HEK293 (cell line): ENCODE results near the gene CD300LF.

Experiments used
- CTCF ChIA-PET: fragments of 350-600 bp; formaldehyde crosslinking; extraction: SDS; loops from one replicate; lab custom pipeline; 2021; ENCODE audit warnings: antibody characterized with exemption; lab: Yijun Ruan, JAX
- POLR2A ChIA-PET: fragments of 300-600 bp; formaldehyde crosslinking; extraction: SDS; loops from one replicate; lab custom pipeline; 2020; ENCODE audit warnings: antibody characterized with exemption, inconsistent platforms; lab: Yijun Ruan, JAX
- H3K27ac ChIP-seq: fragments of 200-500 bp; sonication (Bioruptor generic); 2 replicates; pipeline ENCODE4 v1.5.1; 2014; ENCODE audit warnings: low read depth, low read length, control low read depth, inconsistent platforms; ENCODE audit errors: extremely low read depth
- H3K36me3 ChIP-seq, 2 experiments: fragments of 200-500 bp in 1 of 2; sonication (Bioruptor generic) in 1 of 2; 1 replicate in 1 of 2; 2 replicates in 1 of 2; pipeline ENCODE4 v1.5.1; 2014 to 2017; ENCODE audit warnings: inconsistent platforms in 2 of 2, low read length in 2 of 2; ENCODE audit not compliant: control insufficient read depth in 2 of 2, insufficient read depth in 1 of 2
- H3K4me1 ChIP-seq: fragments of 200-500 bp; sonication (Bioruptor generic); 2 replicates; pipeline ENCODE4 v1.5.1; 2014; ENCODE audit warnings: mild to moderate bottlenecking, low read length, inconsistent platforms; ENCODE audit not compliant: control insufficient read depth, insufficient read depth
- H3K4me3 ChIP-seq: 2 replicates; pipeline ENCODE4 v1.5.1; 2011; ENCODE audit warnings: low read depth, mild to moderate bottlenecking, control low read depth, low read length, moderate library complexity
- H3K9me3 ChIP-seq: fragments of 200-500 bp; sonication (Bioruptor generic); 2 replicates; pipeline ENCODE4 v1.5.1; 2014; ENCODE audit warnings: low read depth, low read length, inconsistent platforms; ENCODE audit not compliant: control insufficient read depth, insufficient read depth
- GLIS1 ChIP-seq: fragments of 450-650 bp; formaldehyde crosslinking; IDR thresholded peaks from 2 replicates; pipeline ENCODE4 v1.5.1; 2016; ENCODE audit warnings: missing biosample characterization, missing genetic modification characterization
- HOXD13 ChIP-seq: sonication (generic); formaldehyde crosslinking; IDR thresholded peaks from 2 replicates; pipeline ENCODE4 v1.8.0; 2022; ENCODE audit warnings: missing genetic modification reagents, borderline replicate concordance
- IKZF3 ChIP-seq: fragments of 450-650 bp; IDR thresholded peaks from 2 replicates; pipeline ENCODE4 v1.5.0; 2018; ENCODE audit warnings: missing biosample characterization, mild to moderate bottlenecking, missing genetic modification characterization, moderate library complexity
- INSM2 ChIP-seq: fragments of 450-650 bp; formaldehyde crosslinking; IDR thresholded peaks from 2 replicates; pipeline ENCODE4 v1.5.1; 2016; ENCODE audit warnings: missing biosample characterization, missing genetic modification characterization
- KLF1 ChIP-seq: fragments of 450-650 bp; formaldehyde crosslinking; IDR thresholded peaks from 2 replicates; pipeline ENCODE4 v1.5.1; 2016; ENCODE audit warnings: missing biosample characterization, missing genetic modification characterization
- KLF7 ChIP-seq: fragments of 450-650 bp; formaldehyde crosslinking; IDR thresholded peaks from 2 replicates; pipeline ENCODE4 v1.5.1; 2016; ENCODE audit warnings: missing biosample characterization, missing genetic modification characterization, borderline replicate concordance
- MEIS1 ChIP-seq: sonication (generic); formaldehyde crosslinking; IDR thresholded peaks from 2 replicates; pipeline ENCODE4 v1.8.1; 2022; ENCODE audit warnings: missing genetic modification reagents, mild to moderate bottlenecking, borderline replicate concordance
- MYNN ChIP-seq: fragments of 450-650 bp; formaldehyde crosslinking; IDR thresholded peaks from 2 replicates; pipeline ENCODE4 v1.5.1; 2016; ENCODE audit warnings: missing biosample characterization, missing genetic modification characterization, borderline replicate concordance
- PRDM10 ChIP-seq: fragments of 450-650 bp; formaldehyde crosslinking; IDR thresholded peaks from 2 replicates; pipeline ENCODE4 v1.5.1; 2016; ENCODE audit warnings: missing biosample characterization, missing genetic modification characterization
- ZBTB10 ChIP-seq: fragments of 450-650 bp; formaldehyde crosslinking; IDR thresholded peaks from 2 replicates; pipeline ENCODE4 v1.5.1; 2016; ENCODE audit warnings: missing biosample characterization, missing genetic modification characterization
- ZBTB7A ChIP-seq: fragments of 450-650 bp; formaldehyde crosslinking; IDR thresholded peaks from 2 replicates; pipeline ENCODE4 v1.5.1; 2016; ENCODE audit warnings: low read depth, missing biosample characterization, missing genetic modification characterization
- ZBTB8A ChIP-seq: fragments of 450-650 bp; formaldehyde crosslinking; IDR thresholded peaks from 2 replicates; pipeline ENCODE4 v1.5.1; 2016; ENCODE audit warnings: missing biosample characterization, missing genetic modification characterization
- ZIC2 ChIP-seq: fragments of 450-650 bp; formaldehyde crosslinking; IDR thresholded peaks from 2 replicates; pipeline ENCODE4 v1.5.1; 2016; ENCODE audit warnings: missing biosample characterization, missing genetic modification characterization
- ZNF133 ChIP-seq: fragments of 450-650 bp; formaldehyde crosslinking; IDR thresholded peaks from 2 replicates; pipeline ENCODE4 v1.5.1; 2016; ENCODE audit warnings: missing biosample characterization, missing genetic modification characterization
- ZNF157 ChIP-seq: fragments of 450-650 bp; formaldehyde crosslinking; IDR thresholded peaks from 2 replicates; pipeline ENCODE4 v1.5.1; 2016; ENCODE audit warnings: missing biosample characterization, missing genetic modification characterization
- ZNF24 ChIP-seq: fragments of 450-650 bp; formaldehyde crosslinking; IDR thresholded peaks from 2 replicates; pipeline ENCODE4 v1.5.1; 2016; ENCODE audit warnings: missing biosample characterization, missing genetic modification characterization
- ZNF404 ChIP-seq: fragments of 450-650 bp; formaldehyde crosslinking; IDR thresholded peaks from 2 replicates; pipeline ENCODE4 v1.5.1; 2017; ENCODE audit warnings: missing biosample characterization, missing genetic modification characterization
- ZNF449 ChIP-seq: fragments of 450-650 bp; formaldehyde crosslinking; IDR thresholded peaks from 2 replicates; pipeline ENCODE4 v1.5.1; 2017; ENCODE audit warnings: missing biosample characterization, mild to moderate bottlenecking, missing genetic modification characterization, moderate library complexity
- ZNF48 ChIP-seq: fragments of 450-650 bp; formaldehyde crosslinking; IDR thresholded peaks from 2 replicates; pipeline ENCODE4 v1.5.1; 2016; ENCODE audit warnings: missing biosample characterization, missing genetic modification characterization
- ZNF560 ChIP-seq: fragments of 450-650 bp; formaldehyde crosslinking; IDR thresholded peaks from 2 replicates; pipeline ENCODE4 v1.5.1; 2017; ENCODE audit warnings: missing biosample characterization, missing genetic modification characterization, borderline replicate concordance
- ZNF585B ChIP-seq: fragments of 450-650 bp; formaldehyde crosslinking; IDR thresholded peaks from 2 replicates; pipeline ENCODE4 v1.5.1; 2016; ENCODE audit warnings: missing biosample characterization, missing genetic modification characterization
- ZNF610 ChIP-seq: fragments of 450-650 bp; formaldehyde crosslinking; IDR thresholded peaks from 2 replicates; pipeline ENCODE4 v1.5.1; 2016; ENCODE audit warnings: missing biosample characterization, missing genetic modification characterization, borderline replicate concordance
- ZNF670 ChIP-seq: fragments of 450-650 bp; formaldehyde crosslinking; IDR thresholded peaks from 2 replicates; pipeline ENCODE4 v1.5.1; 2016; ENCODE audit warnings: missing biosample characterization, missing genetic modification characterization, low read depth
- ZNF747 ChIP-seq: fragments of 450-650 bp; formaldehyde crosslinking; IDR thresholded peaks from 2 replicates; pipeline ENCODE4 v1.5.1; 2016; ENCODE audit warnings: missing biosample characterization, missing genetic modification characterization
- ZNF776 ChIP-seq: fragments of 450-650 bp; formaldehyde crosslinking; IDR thresholded peaks from 2 replicates; pipeline ENCODE4 v1.5.0; 2017; ENCODE audit warnings: missing biosample characterization, missing genetic modification characterization, borderline replicate concordance
- ZNF791 ChIP-seq: fragments of 450-650 bp; formaldehyde crosslinking; IDR thresholded peaks from 2 replicates; pipeline ENCODE4 v1.5.1; 2016; ENCODE audit warnings: missing biosample characterization, missing genetic modification characterization

CD300LF gene

GRCh38 chr17:74761419-74761818 lies 48.7 kb upstream of the CD300LF start:
- Histone ChIP-seq H3K36me3 (peaks cover 3% of the 10 kb centered on the region in 2 experiments; a peak in 2 of 3 replicates), H3K4me1 (peaks cover 14% of the 10 kb centered on the region), H3K4me3 (no peak overlapping the region), H3K9me3 (no peaks in the 10 kb centered on the region), H3K27ac (no peak overlapping the region)
- CTCF ChIA-PET: interaction anchor here (0.5 to 5.4 kb wide), 3 partner anchors 16 to 170 kb away, joined by 3 to 38 read pairs (median 5); partner anchors contain the start of gene CD300LD
- POLR2A ChIA-PET: no interaction called here
- TF ChIP-seq HOXD13 (no peak), ZNF449 (no peak), MEIS1 (CRISPR knock-in tag) (no peak), ZNF133 (no peak), ZBTB7A (no peak), MYNN (no peak), KLF7 (no peak), ZNF776 (tag by site-specific recombination) (no peak), ZNF610 (tag by site-specific recombination) (no peak), ZNF560 (tag by site-specific recombination) (no peak), ZNF404 (tag by site-specific recombination) (no peak), ZNF24 (tag by site-specific recombination) (no peak), ZNF157 (tag by site-specific recombination) (no peak), ZNF747 (tag by site-specific recombination) (no peak), ZBTB10 (tag by site-specific recombination) (no peak), ZNF48 (tag by site-specific recombination) (no peak)

- ChIA-PET POLR2A (interaction anchor here (1.0 to 3.7 kb wide), 5 partner anchors 9 to 112 kb away, joined by 3 to 22 read pairs (median 4); partner anchors contain the start of genes FDXR and NAT9), CTCF (interaction anchor here (1.2 to 5.4 kb wide), 3 partner anchors 15 to 52 kb away, joined by 3 to 38 read pairs (median 5); no protein-coding TSS in a partner anchor)
- no peak overlapping the region for H3K27ac ChIP-seq
- no peaks in the 10 kb centered on the region; a peak in 1 of 3 replicates for H3K36me3 ChIP-seq
- no peaks in the 10 kb centered on the region for H3K9me3 ChIP-seq
- H3K4me1 ChIP-seq: peaks cover 14% of the 10 kb centered on the region
- H3K4me3 ChIP-seq: no peak overlapping the region
- TF ChIP-seq ZNF670 (tag by site-specific recombination): no peak
- peak; percentile 61 for TF ChIP-seq PRDM10
- no peak for TF ChIP-seq INSM2 (tag by site-specific recombination)
- TF ChIP-seq ZBTB8A (tag by site-specific recombination): peak; percentile 73
- peak; percentile 75 for TF ChIP-seq KLF1
- 0 out of 2 replicates have a peak, but pooled peaks have one; percentile 9 for TF ChIP-seq IKZF3 (tag by site-specific recombination)
- peak; percentile 87 for TF ChIP-seq ZIC2 (tag by site-specific recombination)
- peak; percentile 94 for TF ChIP-seq GLIS1 (tag by site-specific recombination)
- TF ChIP-seq ZNF791 (tag by site-specific recombination): no peak
- TF ChIP-seq ZNF585B (tag by site-specific recombination): no peak
Measured at GRCh38 chr17:74760404-74761105, 47.8 kb upstream of the CD300LF start.
